ENCODE measurements around the gene PLN.

GRCh38 chr6:118584911-118585310, 36.8 kb downstream of the PLN start:
- TF ChIP-seq PCBP2 (IDR thresholded peaks at IDR 0.05; ENCODE audit: low read depth, low read length, poor library complexity, severe bottlenecking) (no peak), MCM3 (IDR thresholded peaks at IDR 0.05) (no peak), HINFP (tag; conservative IDR thresholded peaks at IDR 0.05; ENCODE audit: low read depth) (no peak), SIN3A (IDR thresholded peaks at IDR 0.05; ENCODE audit: borderline replicate concordance in 2 of 2, control insufficient read depth in 1 of 2, low read depth in 2 of 2, low read length in 2 of 2) (no peak), NONO (IDR thresholded peaks at IDR 0.05; ENCODE audit: low read depth in 2 of 2, low read length in 1 of 2) (no peak), EP400 (IDR thresholded peaks at IDR 0.05) (no peak), EP300 (IDR thresholded peaks at IDR 0.05; ENCODE audit: low read length) (no peak), KAT7 (CRISPR knock-in tag; IDR thresholded peaks at IDR 0.05; ENCODE audit: borderline replicate concordance) (no peak)
